ENCODE results near the gene KRTAP3-3. TPM values are rescaled to one million over a fixed set of nuclear protein-coding genes. Genes with fewer than 3 reads are reported as not detected.

The KRTAP3-3 gene
- total and polyA plus RNA-seq, 2 of the 8 experiments (the other 6 are each of a cell fraction or from before 2014, with no cell fraction given) = not detected

DNA sequence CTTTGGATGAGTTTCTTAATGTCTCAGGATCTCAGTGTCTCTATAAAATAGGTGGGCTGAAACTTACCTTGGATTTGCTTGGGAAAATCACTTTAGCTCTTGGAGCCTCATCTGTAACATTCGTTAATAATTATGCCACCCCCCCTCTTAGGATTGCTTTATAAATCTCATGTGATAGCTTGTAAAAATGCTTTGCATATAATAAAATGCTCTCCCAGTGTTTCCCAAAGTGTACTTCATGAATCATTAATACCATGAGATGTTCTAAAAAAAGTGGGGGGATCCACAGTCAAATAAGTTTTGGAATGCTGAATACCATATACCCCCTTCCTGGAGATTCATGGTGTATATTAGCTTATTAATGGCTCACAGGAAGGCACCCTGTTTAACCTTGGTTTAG, 32.4 kb downstream of the KRTAP3-3 start:
- H3K9ac ChIP-seq (replicated peaks in 1 of 4; ENCODE audit: extremely low read depth in 1 of 4, low read depth in 3 of 4, low read length in 3 of 4) = no peak overlapping the region
- no peaks in the 10 kb centered on the region for H4K20me1 ChIP-seq (replicated peaks in 1 of 2; ENCODE audit: control insufficient read depth in 1 of 2, insufficient read depth in 2 of 2, low read length in 2 of 2)
- 84% methylated on average over 1 of the region's 1 CpG; no CpG with 5 or more reads in 1 of the 2 experiments for WGBS, 2 experiments (ENCODE audit: extremely low coverage in 1 of 2, insufficient coverage in 1 of 2, insufficient read length in 1 of 2, insufficient replicate concordance in 2 of 2, low coverage in 1 of 2, low lambda C conversion rate in 2 of 2, missing lambda C conversion rate in 1 of 2)
- H3K14ac ChIP-seq (ENCODE audit: insufficient read length) = no peak overlapping the region
- no peak overlapping the region for H2BK120ac ChIP-seq (replicated peaks; ENCODE audit: low read depth, low read length)
- no peak overlapping the region for H3K4me2 ChIP-seq (ENCODE audit: insufficient read depth in 1 of 2, low read depth in 2 of 2, low read length in 2 of 2)
- H3K23ac ChIP-seq (ENCODE audit: insufficient read length) = no peak overlapping the region
- no peak overlapping the region for H4K91ac ChIP-seq (replicated peaks; ENCODE audit: insufficient read length, low read length)
- no peak overlapping the region for H3K56ac ChIP-seq (replicated peaks; ENCODE audit: insufficient read length, low read depth, low read length)
- no peak overlapping the region for H2AK5ac ChIP-seq (ENCODE audit: low read depth, low read length)
- H3K4ac ChIP-seq (replicated peaks; ENCODE audit: insufficient read length, low read depth, low read length) = no peak overlapping the region
- no peak overlapping the region for H2AFZ ChIP-seq (ENCODE audit: low read length)
- H3K27ac ChIP-seq (ENCODE audit: low read depth, low read length) = no peak overlapping the region
- FAIRE-seq (no peak), DNase-seq (ENCODE audit: low read depth in 1 of 2, low spot score in 2 of 2) (no peak)
- H3K79me2 ChIP-seq (ENCODE audit: control insufficient read depth in 1 of 2, insufficient read depth in 2 of 2, low read length in 2 of 2) = no peaks in the 10 kb centered on the region
- H3K27me3 ChIP-seq (replicated peaks in 1 of 4; ENCODE audit: control insufficient read depth in 3 of 4, extremely low read depth in 1 of 4, insufficient read depth in 3 of 4, low read length in 3 of 4) = no peaks in the 10 kb centered on the region
- no peaks in the 10 kb centered on the region for H3K36me3 ChIP-seq (ENCODE audit: control insufficient read depth in 2 of 4, insufficient read depth in 4 of 4, low read length in 3 of 4)
- CTCF ChIA-PET (ENCODE audit: partially characterized antibody) = interaction anchor here (0.6 to 5.0 kb wide), 4 partner anchors 9 to 526 kb away, joined by 3 to 34 read pairs (median 4); no protein-coding TSS in a partner anchor
- H3K9me3 ChIP-seq (ENCODE audit: insufficient read depth in 2 of 2, low read depth in 1 of 2, low read length in 1 of 2) = no peaks in the 10 kb centered on the region
- H2BK15ac ChIP-seq (ENCODE audit: low read length) = no peak overlapping the region
- peaks cover 0 to 7% (median 0%) of the 10 kb centered on the region in 4 experiments; a peak in 2 of 7 replicates for H3K4me1 ChIP-seq (replicated peaks in 1 of 4; ENCODE audit: control insufficient read depth in 3 of 4, insufficient read depth in 4 of 4, low read length in 3 of 4)
- H3K79me1 ChIP-seq (ENCODE audit: low read depth, low read length) = no peaks in the 10 kb centered on the region
- no peak overlapping the region for H4K5ac ChIP-seq (ENCODE audit: insufficient read length, low read depth, low read length)
- POLR2A ChIA-PET (ENCODE audit: partially characterized antibody) = no interaction called here
- no peak overlapping the region for H2BK5ac ChIP-seq (ENCODE audit: low read depth, low read length)
- H3K18ac ChIP-seq (ENCODE audit: extremely low read depth, low read length) = no peak overlapping the region
- H2BK12ac ChIP-seq (ENCODE audit: low read depth, low read length) = no peak overlapping the region
- no peak overlapping the region for H2BK20ac ChIP-seq (ENCODE audit: low read length)
- H3K4me3 ChIP-seq (ENCODE audit: extremely low read depth in 1 of 4, insufficient read depth in 2 of 4, low read depth in 3 of 4, low read length in 4 of 4) = no peak overlapping the region
- no peak overlapping the region for H4K8ac ChIP-seq (ENCODE audit: extremely low read depth, insufficient read depth, low read length)
- no peaks in the 10 kb centered on the region for H3K23me2 ChIP-seq (ENCODE audit: low read depth, low read length)
- TF ChIP-seq, protein P1, sequence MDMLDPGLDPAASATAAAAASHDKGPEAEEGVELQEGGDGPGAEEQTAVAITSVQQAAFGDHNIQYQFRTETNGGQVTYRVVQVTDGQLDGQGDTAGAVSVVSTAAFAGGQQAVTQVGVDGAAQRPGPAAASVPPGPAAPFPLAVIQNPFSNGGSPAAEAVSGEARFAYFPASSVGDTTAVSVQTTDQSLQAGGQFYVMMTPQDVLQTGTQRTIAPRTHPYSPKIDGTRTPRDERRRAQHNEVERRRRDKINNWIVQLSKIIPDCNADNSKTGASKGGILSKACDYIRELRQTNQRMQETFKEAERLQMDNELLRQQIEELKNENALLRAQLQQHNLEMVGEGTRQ (IDR thresholded peaks at IDR 0.05; ENCODE audit: low read length) = no peak
- TF ChIP-seq JUND (IDR thresholded peaks at IDR 0.05; ENCODE audit: low read length) (no peak), TAF1 (IDR thresholded peaks at IDR 0.05; ENCODE audit: low read depth, low read length) (no peak), GABPA (IDR thresholded peaks at IDR 0.05; ENCODE audit: borderline replicate concordance, insufficient read depth, low read length) (no peak), BRCA1 (IDR thresholded peaks at IDR 0.05; ENCODE audit: low read depth, low read length) (no peak), NANOG (IDR thresholded peaks at IDR 0.05; ENCODE audit: insufficient read depth, low read depth, low read length, poor library complexity, severe bottlenecking) (no peak), EZH2 (IDR thresholded peaks at IDR 0.05; ENCODE audit: low read depth, low read length, severe bottlenecking) (no peak), CBX5 (IDR thresholded peaks at IDR 0.05; ENCODE audit: low read depth, low read length) (no peak), CTBP2 (IDR thresholded peaks at IDR 0.05; ENCODE audit: borderline replicate concordance, insufficient read depth, insufficient read length, low read length) (no peak), MAFK (IDR thresholded peaks at IDR 0.05; ENCODE audit: low read depth, low read length) (no peak), SIN3A (conservative IDR thresholded peaks at IDR 0.05 in 1 of 2, IDR thresholded peaks at IDR 0.05 in 1 of 2; ENCODE audit: low read depth in 1 of 2, low read length in 2 of 2) (no peak), CHD1 (IDR thresholded peaks at IDR 0.05; ENCODE audit: low read depth, low read length) (no peak)
